Measurements from ENCODE around the gene TGFBRAP1. TPM values are rescaled to one million over a fixed set of nuclear protein-coding genes. Genes with fewer than 3 reads are reported as not detected.

TGFBRAP1 gene
- total RNA-seq, 4 donors from 2014 or later: 20.9 to 30.8 (median 23.2) TPM

- peak overlapping the region in 2 of 4 donors; percentile 2 to 68 for H3K27ac ChIP-seq
- no peaks in the 10 kb centered on the region for H3K9me3 ChIP-seq
- H3K27me3 ChIP-seq: no peaks in the 10 kb centered on the region
- WGBS, 2 donors: 63 to 65% methylated on average over 3 of the region's 3 CpGs
- H3K36me3 ChIP-seq: peaks cover 0 to 6% (median 0%) of the 10 kb centered on the region in 3 donors
- TF ChIP-seq POLR2A (IDR thresholded peaks at IDR 0.05): no peak
- TF ChIP-seq, protein P1, sequence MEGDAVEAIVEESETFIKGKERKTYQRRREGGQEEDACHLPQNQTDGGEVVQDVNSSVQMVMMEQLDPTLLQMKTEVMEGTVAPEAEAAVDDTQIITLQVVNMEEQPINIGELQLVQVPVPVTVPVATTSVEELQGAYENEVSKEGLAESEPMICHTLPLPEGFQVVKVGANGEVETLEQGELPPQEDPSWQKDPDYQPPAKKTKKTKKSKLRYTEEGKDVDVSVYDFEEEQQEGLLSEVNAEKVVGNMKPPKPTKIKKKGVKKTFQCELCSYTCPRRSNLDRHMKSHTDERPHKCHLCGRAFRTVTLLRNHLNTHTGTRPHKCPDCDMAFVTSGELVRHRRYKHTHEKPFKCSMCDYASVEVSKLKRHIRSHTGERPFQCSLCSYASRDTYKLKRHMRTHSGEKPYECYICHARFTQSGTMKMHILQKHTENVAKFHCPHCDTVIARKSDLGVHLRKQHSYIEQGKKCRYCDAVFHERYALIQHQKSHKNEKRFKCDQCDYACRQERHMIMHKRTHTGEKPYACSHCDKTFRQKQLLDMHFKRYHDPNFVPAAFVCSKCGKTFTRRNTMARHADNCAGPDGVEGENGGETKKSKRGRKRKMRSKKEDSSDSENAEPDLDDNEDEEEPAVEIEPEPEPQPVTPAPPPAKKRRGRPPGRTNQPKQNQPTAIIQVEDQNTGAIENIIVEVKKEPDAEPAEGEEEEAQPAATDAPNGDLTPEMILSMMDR (IDR thresholded peaks at IDR 0.05): no peak
- no peak for TF ChIP-seq EP300 (IDR thresholded peaks at IDR 0.05)
- no peak for DNase-seq (ENCODE audit: low spot score in 2 of 2)
- no peak overlapping the region for H3K4me3 ChIP-seq
- H3K4me1 ChIP-seq: peaks cover 0 to 44% (median 13%) of the 10 kb centered on the region in 4 donors
These were observed 4.1 kb downstream of the TGFBRAP1 start for GRCh38 chr2:105325389-105325963.

DNA sequence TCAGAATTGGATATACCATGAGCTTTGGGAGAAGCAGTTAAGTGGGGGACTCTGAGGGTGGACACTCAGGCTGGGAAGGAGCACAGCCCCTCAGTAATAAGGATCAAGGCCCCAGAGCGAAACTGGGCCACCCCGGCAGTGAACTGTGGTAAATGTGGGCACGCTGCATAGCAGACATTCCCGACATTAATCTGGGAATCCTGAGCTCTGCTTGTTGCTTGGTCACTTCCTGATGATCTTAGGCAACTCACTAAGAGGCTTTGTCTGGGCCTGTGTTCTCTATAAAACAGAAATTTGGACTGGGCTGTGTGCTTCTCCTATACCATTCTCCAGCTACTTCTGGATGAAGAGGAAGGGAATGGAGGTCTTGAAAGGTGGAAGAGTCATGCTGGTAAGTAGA, 4.8 kb downstream of the TGFBRAP1 start:
- peak overlapping the region in 2 of 4 donors; percentile 46 to 68 for H3K27ac ChIP-seq
- no peak overlapping the region for H3K4me3 ChIP-seq
- H3K4me1 ChIP-seq: peaks cover 0 to 41% (median 8%) of the 10 kb centered on the region in 4 donors
- TF ChIP-seq POLR2A (IDR thresholded peaks at IDR 0.05) (no peak), EP300 (IDR thresholded peaks at IDR 0.05) (no peak)
- TF ChIP-seq, protein P1 (IDR thresholded peaks at IDR 0.05): no peak
- WGBS, 2 donors: 36 to 56% methylated on average over 4 of the region's 4 CpGs
- H3K36me3 ChIP-seq: peaks cover 0 to 6% (median 0%) of the 10 kb centered on the region in 3 donors
- H3K9me3 ChIP-seq: no peaks in the 10 kb centered on the region
- DNase-seq (ENCODE audit: low spot score in 2 of 2): no peak
- no peaks in the 10 kb centered on the region for H3K27me3 ChIP-seq

DNA sequence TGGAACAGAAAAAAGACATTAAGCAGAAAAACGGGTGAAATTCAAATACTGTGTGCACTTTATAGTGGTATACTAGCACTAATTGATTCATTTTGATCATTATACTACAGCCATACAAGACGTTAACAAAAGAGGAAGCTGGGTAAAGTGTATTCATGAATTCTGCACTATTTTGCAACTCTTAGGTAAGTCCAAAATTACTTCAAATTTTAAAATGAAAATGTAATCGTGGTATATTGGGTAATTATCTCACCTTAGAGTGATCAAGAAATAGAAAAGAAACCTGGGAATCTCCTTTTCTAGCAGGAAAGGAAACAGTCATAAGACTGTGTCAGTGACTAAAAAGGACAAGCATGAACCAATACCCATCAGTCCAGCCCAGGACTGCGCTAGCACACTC, 5.4 kb downstream of the TGFBRAP1 start:
- DNase-seq (ENCODE audit: low spot score in 2 of 2): no peak
- WGBS, 2 donors: 75 to 84% methylated on average over 4 of the region's 4 CpGs
- Histone ChIP-seq H3K4me3 (no peak overlapping the region), H3K27ac (no peak overlapping the region), H3K4me1 (peaks cover 0 to 41% (median 8%) of the 10 kb centered on the region in 4 donors), H3K9me3 (no peaks in the 10 kb centered on the region), H3K27me3 (no peaks in the 10 kb centered on the region), H3K36me3 (peaks cover 0 to 6% (median 0%) of the 10 kb centered on the region in 3 donors)
- TF ChIP-seq, protein P1 (IDR thresholded peaks at IDR 0.05): no peak
- no peak for TF ChIP-seq EP300 (IDR thresholded peaks at IDR 0.05)

DNA sequence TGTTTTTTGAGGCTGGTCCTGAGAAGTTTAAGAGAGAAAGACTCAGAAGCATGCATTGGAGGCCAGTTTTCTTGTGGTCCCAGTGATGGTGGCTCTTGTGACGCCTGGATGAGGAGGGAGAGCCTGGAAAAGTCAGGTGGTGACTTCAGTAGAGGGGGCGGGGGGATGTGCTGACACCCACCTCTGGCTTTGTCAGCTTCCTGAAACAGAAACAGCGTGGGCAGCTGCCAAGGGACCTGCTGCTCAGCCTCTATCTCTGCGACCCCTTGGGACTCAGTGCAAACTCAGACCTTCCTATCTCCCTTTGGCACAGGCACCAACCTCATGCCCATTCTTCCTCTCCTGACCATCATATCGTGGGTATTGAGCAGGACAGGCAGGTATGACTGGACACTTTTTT, 6.4 kb downstream of the TGFBRAP1 start:
- H3K27me3 ChIP-seq: no peaks in the 10 kb centered on the region
- no peak for DNase-seq (ENCODE audit: low spot score in 2 of 2)
- peaks cover 0 to 32% (median 5%) of the 10 kb centered on the region in 4 donors for H3K4me1 ChIP-seq
- peaks cover 0 to 6% (median 0%) of the 10 kb centered on the region in 3 donors for H3K36me3 ChIP-seq
- H3K4me3 ChIP-seq: no peak overlapping the region
- TF ChIP-seq, protein P1 (IDR thresholded peaks at IDR 0.05): no peak
- no peak for TF ChIP-seq EP300 (IDR thresholded peaks at IDR 0.05)
- no peak for TF ChIP-seq POLR2A (IDR thresholded peaks at IDR 0.05)
- no peak overlapping the region for H3K27ac ChIP-seq
- 77 to 81% methylated on average over 5 of the region's 5 CpGs for WGBS, 2 donors
- H3K9me3 ChIP-seq: no peaks in the 10 kb centered on the region

GRCh38 chr2:105321875-105322646, 7.5 kb downstream of the TGFBRAP1 start:
- Histone ChIP-seq H3K9me3 (no peaks in the 10 kb centered on the region), H3K27me3 (no peaks in the 10 kb centered on the region), H3K36me3 (peaks cover 0 to 6% (median 0%) of the 10 kb centered on the region in 3 donors), H3K4me3 (no peak overlapping the region), H3K4me1 (peaks cover 0 to 24% (median 4%) of the 10 kb centered on the region in 4 donors), H3K27ac (no peak overlapping the region)
- TF ChIP-seq, protein P1 (IDR thresholded peaks at IDR 0.05): no peak
- no peak for TF ChIP-seq EP300 (IDR thresholded peaks at IDR 0.05)
- no peak for TF ChIP-seq POLR2A (IDR thresholded peaks at IDR 0.05)
- 83 to 84% methylated on average over 3 of the region's 3 CpGs for WGBS, 2 donors
- DNase-seq (ENCODE audit: low spot score in 2 of 2): no peak

Data from tibial nerve (tissue), 4 donors.